OCI-LY1 (cell line): Measurements from ENCODE around the gene CMA1.

Experiments used
- H2AFZ ChIP-seq: fragments of 200-600 bp; sonication (generic), shearing (Covaris generic); 2 replicates; pipeline ENCODE4 v1.6.0; 2014; ENCODE audit warnings: antibody characterized with exemption, mild to moderate bottlenecking, low read length
- H3F3A ChIP-seq: fragments of 200-600 bp; sonication (generic), shearing (Covaris generic); 2 replicates; pipeline ENCODE4 v1.6.0; 2014; ENCODE audit warnings: mild to moderate bottlenecking, antibody characterized with exemption, low read length, moderate library complexity; ENCODE audit not compliant: insufficient read depth
- H3K27ac ChIP-seq: fragments of 200-600 bp; sonication (generic); 2 replicates; pipeline ENCODE4 v1.5.1; 2014; ENCODE audit warnings: low read length, mixed run types, mild to moderate bottlenecking, low read depth; ENCODE audit not compliant: poor library complexity, severe bottlenecking
- H3K27me3 ChIP-seq: fragments of 200-600 bp; sonication (generic); 2 replicates; pipeline ENCODE4 v1.6.0; 2014; ENCODE audit warnings: antibody characterized with exemption, mild to moderate bottlenecking, low read length, moderate library complexity; ENCODE audit not compliant: insufficient read depth
- H3K36me3 ChIP-seq: fragments of 200-600 bp; sonication (generic); 2 replicates; pipeline ENCODE4 v1.6.1; 2014; ENCODE audit warnings: mild to moderate bottlenecking, antibody characterized with exemption, low read length, moderate library complexity, mixed read lengths; ENCODE audit not compliant: insufficient read depth
- H3K4me1 ChIP-seq: fragments of 200-600 bp; sonication (generic); 2 replicates; pipeline ENCODE4 v1.5.1; 2014; ENCODE audit warnings: mild to moderate bottlenecking, low read length, moderate library complexity; ENCODE audit not compliant: insufficient read depth, severe bottlenecking
- H3K4me2 ChIP-seq: fragments of 200-600 bp; sonication (generic), shearing (Covaris generic); 2 replicates; pipeline ENCODE4 v1.6.1; 2014; ENCODE audit warnings: low read length
- H3K4me3 ChIP-seq: fragments of 200-600 bp; sonication (generic); 2 replicates; pipeline ENCODE4 v1.5.1; 2014; ENCODE audit warnings: low read length, low read depth, mild to moderate bottlenecking, mixed read lengths; ENCODE audit not compliant: poor library complexity, severe bottlenecking
- H3K79me2 ChIP-seq: fragments of 200-600 bp; shearing (Covaris generic); 2 replicates; pipeline ENCODE4 v1.6.1; 2016; ENCODE audit warnings: mixed run types, low read length, mixed read lengths; ENCODE audit not compliant: insufficient read depth
- H3K9ac ChIP-seq: fragments of 200-600 bp; sonication (generic), shearing (Covaris generic); 2 replicates; pipeline ENCODE4 v1.6.1; 2014; ENCODE audit warnings: mild to moderate bottlenecking, low read length, mixed read lengths
- H3K9me2 ChIP-seq: fragments of 200-600 bp; sonication (generic), shearing (Covaris generic); 2 replicates; pipeline ENCODE4 v1.6.1; 2014; ENCODE audit warnings: low read depth, mild to moderate bottlenecking, low read length, mixed read lengths
- H3K9me3 ChIP-seq: fragments of 200-600 bp; shearing (Covaris generic); 2 replicates; pipeline ENCODE4 v1.6.1; 2014; ENCODE audit warnings: low read length, mixed read lengths
- H4K20me1 ChIP-seq: fragments of 200-600 bp; sonication (generic), shearing (Covaris generic); 2 replicates; pipeline ENCODE4 v1.6.0; 2016; ENCODE audit warnings: mild to moderate bottlenecking, low read length; ENCODE audit not compliant: insufficient read depth
- CTCF ChIP-seq: fragments of 200-600 bp; sonication (generic), shearing (Covaris generic); IDR thresholded peaks from 2 replicates; pipeline ENCODE4 v1.5.1; 2017; ENCODE audit warnings: mild to moderate bottlenecking, antibody characterized with exemption, low read length, moderate library complexity, mixed read lengths
- EZH2 ChIP-seq: fragments of 200-600 bp; sonication (generic), shearing (Covaris generic); IDR thresholded peaks from 2 replicates; pipeline ENCODE4 v1.8.0; 2017; ENCODE audit warnings: borderline replicate concordance, mixed run types, mild to moderate bottlenecking, antibody characterized with exemption, low read length, moderate library complexity, mixed read lengths

The CMA1 gene

GRCh38 chr14:24458736-24459135 is 49.3 kb downstream of the CMA1 start:
- no peaks in the 10 kb centered on the region for H3F3A ChIP-seq
- no peaks in the 10 kb centered on the region for H3K9me2 ChIP-seq
- H3K4me1 ChIP-seq, result peaks cover 12% of the 10 kb centered on the region
- H3K9me3 ChIP-seq, result no peaks in the 10 kb centered on the region
- no peaks in the 10 kb centered on the region for H4K20me1 ChIP-seq
- H3K27ac ChIP-seq, result no peak overlapping the region
- no peak overlapping the region for H3K4me2 ChIP-seq
- no peak overlapping the region for H3K4me3 ChIP-seq
- H3K9ac ChIP-seq, result no peak overlapping the region
- no peak overlapping the region for H2AFZ ChIP-seq
- no peaks in the 10 kb centered on the region for H3K79me2 ChIP-seq
- 0 out of 2 replicates have a peak, but pooled peaks cover 9% of the 10 kb centered on the region for H3K36me3 ChIP-seq
- no peaks in the 10 kb centered on the region for H3K27me3 ChIP-seq
- TF ChIP-seq EZH2 (no peak), CTCF (no peak)

DNA sequence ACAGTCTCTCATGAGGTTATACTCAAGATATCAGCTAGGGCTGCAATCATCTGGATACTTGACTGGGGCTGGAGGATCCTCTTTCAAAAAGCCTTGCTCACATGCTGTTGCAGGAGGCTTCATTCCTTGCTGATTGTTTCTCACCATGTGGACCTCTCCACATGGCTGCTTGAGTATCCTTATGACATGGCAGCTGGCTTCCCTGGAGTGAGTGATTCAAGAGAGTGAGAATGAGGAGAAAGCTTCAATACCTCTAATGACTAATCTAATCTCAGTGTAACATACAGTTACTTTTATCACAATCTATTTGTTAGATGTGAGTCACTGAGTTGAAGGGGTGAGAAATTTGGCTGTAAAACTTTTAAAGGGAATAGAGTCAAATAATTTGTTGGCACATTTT is 51.1 kb downstream of the CMA1 start:
- H3K9ac ChIP-seq, result no peak overlapping the region
- no peak for TF ChIP-seq CTCF
- no peak for TF ChIP-seq EZH2
- no peaks in the 10 kb centered on the region for H3K4me1 ChIP-seq
- H3K27me3 ChIP-seq, result no peaks in the 10 kb centered on the region
- H3K9me2 ChIP-seq, result no peaks in the 10 kb centered on the region
- H3K79me2 ChIP-seq, result no peaks in the 10 kb centered on the region
- H3K9me3 ChIP-seq, result no peaks in the 10 kb centered on the region
- no peak overlapping the region for H3K4me3 ChIP-seq
- no peak overlapping the region for H3K4me2 ChIP-seq
- no peak overlapping the region for H2AFZ ChIP-seq
- no peaks in the 10 kb centered on the region for H3F3A ChIP-seq
- no peaks in the 10 kb centered on the region for H4K20me1 ChIP-seq
- no peak overlapping the region for H3K27ac ChIP-seq
- peaks cover 9% of the 10 kb centered on the region; the same call in 1 of the 2 replicates for H3K36me3 ChIP-seq
